Measurements from ENCODE around the gene CCDC88A.

The CCDC88A gene

GRCh38 chr2:55422876-55423665 is 3.4 kb upstream of the CCDC88A start:
- no peak for DNase-seq (ENCODE audit: low read depth in 2 of 2)

GRCh38 chr2:55421326-55421725 is 1.7 kb upstream of the CCDC88A start:
- DNase-seq (ENCODE audit: low read depth in 2 of 2), result no peak

GRCh38 chr2:55420871-55421270 is 1.2 kb upstream of the CCDC88A start:
- DNase-seq (ENCODE audit: low read depth in 2 of 2), result no peak

- no peak for DNase-seq (ENCODE audit: low read depth in 2 of 2)
These were observed 726 bp upstream of the CCDC88A start for GRCh38 chr2:55420439-55420725.

GRCh38 chr2:55419233-55419678 is 400 bp downstream of the CCDC88A start:
- DNase-seq (ENCODE audit: low read depth in 2 of 2), result no peak

- no peak for DNase-seq (ENCODE audit: low read depth in 2 of 2)
These were observed 984 bp downstream of the CCDC88A start for GRCh38 chr2:55418512-55419232.

GRCh38 chr2:55418072-55418471 is 1.6 kb downstream of the CCDC88A start:
- DNase-seq (ENCODE audit: low read depth in 2 of 2), result no peak

GRCh38 chr2:55416786-55417568 is 2.7 kb downstream of the CCDC88A start:
- DNase-seq (ENCODE audit: low read depth in 2 of 2), result no peak

GRCh38 chr2:55415300-55415699 is 4.4 kb downstream of the CCDC88A start:
- no peak for DNase-seq (ENCODE audit: low read depth in 2 of 2)

GRCh38 chr2:55408918-55409868 is 10.5 kb downstream of the CCDC88A start:
- DNase-seq (ENCODE audit: low read depth in 2 of 2), result no peak

GRCh38 chr2:55408098-55408882 is 11.4 kb downstream of the CCDC88A start:
- no peak for DNase-seq (ENCODE audit: low read depth in 2 of 2)

- DNase-seq (ENCODE audit: low read depth in 2 of 2), result no peak
These were observed 14.5 kb downstream of the CCDC88A start for GRCh38 chr2:55405116-55405515.

GRCh38 chr2:55403256-55403998 is 16.2 kb downstream of the CCDC88A start:
- DNase-seq (ENCODE audit: low read depth in 2 of 2), result no peak

GRCh38 chr2:55401124-55401523 is 18.5 kb downstream of the CCDC88A start:
- no peak for DNase-seq (ENCODE audit: low read depth in 2 of 2)

GRCh38 chr2:55400332-55400731 is 19.3 kb downstream of the CCDC88A start:
- DNase-seq (ENCODE audit: low read depth in 2 of 2), result no peak

- DNase-seq (ENCODE audit: low read depth in 2 of 2), result no peak
These were observed 19.8 kb downstream of the CCDC88A start for GRCh38 chr2:55399815-55400214.

GRCh38 chr2:55395724-55396605 is 23.7 kb downstream of the CCDC88A start:
- DNase-seq (ENCODE audit: low read depth in 2 of 2), result no peak

GRCh38 chr2:55391615-55392242 is 27.9 kb downstream of the CCDC88A start:
- DNase-seq (ENCODE audit: low read depth in 2 of 2), result no peak

Data from stimulated activated CD8-positive, alpha-beta memory T cell treated with anti-CD3 and anti-CD28 coated beads, Interleukin-15, amount 100 ng/mL, for 48 hours (primary cell).